ENCODE measurements around the gene MS4A8.
"Not testable (repeated sequence)": the region's sequence is repeated elsewhere in the genome, so short reads cannot be mapped to it uniquely, and the experiment has no call there.

MS4A8 gene

GRCh38 chr11:60731586-60731985, 32.2 kb downstream of the MS4A8 start:
- no peak for DNase-seq

- DNase-seq, result no peak
Observed at GRCh38 chr11:60734279-60734678, 34.9 kb downstream of the MS4A8 start.

GRCh38 chr11:60739114-60739513, 39.7 kb downstream of the MS4A8 start:
- DNase-seq, result no peak

- no peak for DNase-seq
Observed at GRCh38 chr11:60740573-60740972, 41.2 kb downstream of the MS4A8 start.

GRCh38 chr11:60741421-60741820, 42.0 kb downstream of the MS4A8 start:
- no peak for DNase-seq

GRCh38 chr11:60743058-60743457, 43.6 kb downstream of the MS4A8 start:
- DNase-seq, result no peak

GRCh38 chr11:60744114-60744513, 44.7 kb downstream of the MS4A8 start:
- no peak for DNase-seq

GRCh38 chr11:60747359-60747873, 48.0 kb downstream of the MS4A8 start:
- DNase-seq, result no peak

GRCh38 chr11:60748225-60748624, 48.8 kb downstream of the MS4A8 start:
- no peak for DNase-seq

GRCh38 chr11:60748821-60749220, 49.4 kb downstream of the MS4A8 start:
- DNase-seq, result no peak

GRCh38 chr11:60750911-60751310, 51.5 kb downstream of the MS4A8 start:
- DNase-seq, result no peak

- no peak for DNase-seq
Observed at GRCh38 chr11:60753309-60753708, 53.9 kb downstream of the MS4A8 start.

- DNase-seq, result no peak
Observed at GRCh38 chr11:60754887-60755286, 55.5 kb downstream of the MS4A8 start.

- DNase-seq, result no peak
Observed at GRCh38 chr11:60756307-60757032, 57.1 kb downstream of the MS4A8 start, which contains the start of gene MS4A15. TSS of gene MS4A15 (plus strand) at chr11:60756867. CDS start at chr11:60763734, 6,867 bp downstream.

- DNase-seq, result no peak
Observed at GRCh38 chr11:60757231-60757800, 57.9 kb downstream of the MS4A8 start.

- not testable (repeated sequence) for DNase-seq
Observed at GRCh38 chr11:60758671-60759070, 59.3 kb downstream of the MS4A8 start.

GRCh38 chr11:60759438-60760225, 60.2 kb downstream of the MS4A8 start:
- DNase-seq, result not testable (repeated sequence)

GRCh38 chr11:60761436-60762190, 62.2 kb downstream of the MS4A8 start:
- no peak for DNase-seq

GRCh38 chr11:60762851-60763691, 63.7 kb downstream of the MS4A8 start:
- DNase-seq, result no peak

- no peak for DNase-seq
Observed at GRCh38 chr11:60763692-60764369, 64.4 kb downstream of the MS4A8 start.

- DNase-seq, result no peak
Observed at GRCh38 chr11:60764879-60765278, 65.5 kb downstream of the MS4A8 start.

Data from activated T-cell treated with anti-CD3 and anti-CD28 coated beads for 4 hours (primary cell).